KBM-7 (cell line): ENCODE results near the gene CSMD2.
A peak's percentile ranks its signal among the peaks of the same experiment; 100 is the strongest.

Experiments used
- DNase-seq: peaks from one replicate; pipeline ENCODE4 v3.0.0-alpha.2; 2015
- in situ Hi-C: fragments of 300-500 bp; cut with MboI; formaldehyde crosslinking; loops from 2 replicates; pipeline ENCODE4 v1.14.3; 2020; ENCODE audit warnings: low sequenced_read_pairs, low pct_unique_long_range_greater_than_20kb, mixed read lengths

The CSMD2 gene

GRCh38 chr1:33696311-33696710 is 468.7 kb downstream of the CSMD2 start:
- DNase-seq, result no peak
- in situ Hi-C loops, result no loop called here

- peak; percentile 1 for DNase-seq
- in situ Hi-C loops, result no loop called here
Measured at GRCh38 chr1:33692206-33693188, 472.5 kb downstream of the CSMD2 start.

- in situ Hi-C loops, result no loop called here
- no peak for DNase-seq
Measured at GRCh38 chr1:33687000-33687399, 478.0 kb downstream of the CSMD2 start.

GRCh38 chr1:33686551-33686950 is 478.5 kb downstream of the CSMD2 start:
- DNase-seq, result no peak
- in situ Hi-C loops, result no loop called here

- in situ Hi-C loops, result no loop called here
Measured at GRCh38 chr1:33685256-33685655, 479.8 kb downstream of the CSMD2 start.

GRCh38 chr1:33684396-33685179 is 480.4 kb downstream of the CSMD2 start:
- no peak for DNase-seq
- in situ Hi-C loops, result no loop called here

More at GRCh38 chr1:33685256-33685655, 479.8 kb downstream of the CSMD2 start:
- DNase-seq, result no peak

- DNase-seq, result no peak
- in situ Hi-C loops, result no loop called here
Measured at GRCh38 chr1:33683913-33684312, 481.1 kb downstream of the CSMD2 start.

- in situ Hi-C loops, result no loop called here
- DNase-seq, result no peak
Measured at GRCh38 chr1:33682371-33682770, 482.7 kb downstream of the CSMD2 start.

- in situ Hi-C loops, result no loop called here
- no peak for DNase-seq
Measured at GRCh38 chr1:33680281-33680840, 484.7 kb downstream of the CSMD2 start.

GRCh38 chr1:33670567-33670966 is 494.5 kb downstream of the CSMD2 start:
- DNase-seq, result no peak
- in situ Hi-C loops, result no loop called here

GRCh38 chr1:33668695-33669094 is 496.3 kb downstream of the CSMD2 start:
- in situ Hi-C loops, result no loop called here
- DNase-seq, result no peak

GRCh38 chr1:33667386-33668282 is 497.4 kb downstream of the CSMD2 start:
- in situ Hi-C loops, result no loop called here
- DNase-seq, result no peak

GRCh38 chr1:33666616-33667015 is 498.4 kb downstream of the CSMD2 start:
- in situ Hi-C loops, result no loop called here
- no peak for DNase-seq

- in situ Hi-C loops, result no loop called here
- no peak for DNase-seq
Measured at GRCh38 chr1:33661811-33662454, 503.1 kb downstream of the CSMD2 start.

GRCh38 chr1:33660956-33661355 is 504.1 kb downstream of the CSMD2 start:
- in situ Hi-C loops, result no loop called here
- DNase-seq, result no peak

GRCh38 chr1:33660244-33660643 is 504.8 kb downstream of the CSMD2 start:
- in situ Hi-C loops, result no loop called here
- DNase-seq, result no peak

GRCh38 chr1:33659641-33660040 is 505.4 kb downstream of the CSMD2 start:
- in situ Hi-C loops, result no loop called here
- no peak for DNase-seq

- in situ Hi-C loops, result no loop called here
- no peak for DNase-seq
Measured at GRCh38 chr1:33657833-33658232, 507.2 kb downstream of the CSMD2 start.
